ENCODE measurements around the gene KDM2B. TPM values are rescaled to one million over a fixed set of nuclear protein-coding genes. Genes with fewer than 3 reads are reported as not detected.

KDM2B gene
- total and polyA plus RNA-seq, 10 of the 15 experiments (the other 5 are each of a cell fraction or from before 2014, with no cell fraction given) = 13.6 to 124 (median 40.4) TPM

- SMC1A ChIA-PET (ENCODE audit: uncharacterized antibody, unreplicated experiment) = interaction anchor here (0.6 to 2.2 kb wide), 3 partner anchors 20 to 51 kb away, joined by 3 to 5 read pairs (median 4); partner anchors contain the start of gene ANAPC5
- H3K4me2 ChIP-seq (ENCODE audit: control insufficient read depth, insufficient read depth) = no peak overlapping the region
- H3K9me3 ChIP-seq (replicated peaks; ENCODE audit: control insufficient read depth, insufficient read depth, low read length) = no peaks in the 10 kb centered on the region
- no peak overlapping the region for H3K27ac ChIP-seq (ENCODE audit: control insufficient read depth, insufficient read depth)
- POLR2A ChIA-PET = interaction anchor here (0.5 to 0.7 kb wide), 3 partner anchors 22 to 1202 kb away, joined by 4 to 6 read pairs (median 4); no protein-coding TSS in a partner anchor
- DNase-seq (ENCODE audit: low read depth, low spot score) (no peak), ATAC-seq (no peak), FAIRE-seq (no peak)
- intact Hi-C loops (cut with micrococcal nuclease; ENCODE audit: unreplicated experiment) (loop anchor here (5.0 kb wide), 1 partner anchor 71 kb away; no protein-coding TSS in a partner anchor), in situ Hi-C loops (cut with MboI) (no loop called here)
- no peaks in the 10 kb centered on the region; the same call in 1 of the 2 replicates for H3K4me1 ChIP-seq (ENCODE audit: control insufficient read depth, insufficient read depth, low read length)
- 97% methylated on average over 4 of the region's 5 CpGs for WGBS (ENCODE audit: insufficient coverage, insufficient replicate concordance, low lambda C conversion rate, missing lambda C conversion rate)
- H3K4me3 ChIP-seq = no peak overlapping the region
- H4K20me1 ChIP-seq (ENCODE audit: control insufficient read depth, insufficient read depth) = no peaks in the 10 kb centered on the region; the same call in 1 of the 2 replicates
- H3K36me3 ChIP-seq (ENCODE audit: control insufficient read depth in 2 of 2, insufficient read depth in 2 of 2, low read length in 1 of 2) = peaks cover 0 to 17% of the 10 kb centered on the region in 2 experiments
- RAD21 ChIA-PET (ENCODE audit: unreplicated experiment) = no interaction called here
- no TSS peak for BruUV-seq (replicated peaks)
- CTCF ChIA-PET = interaction anchor here (0.6 to 1.7 kb wide), 5 partner anchors 22 to 1089 kb away, joined by 3 to 7 read pairs (median 4); no protein-coding TSS in a partner anchor
- H3K27me3 ChIP-seq (replicated peaks in 1 of 2; ENCODE audit: control insufficient read depth in 2 of 2, insufficient read depth in 2 of 2, low read length in 1 of 2) = no peaks in the 10 kb centered on the region
- no peak overlapping the region for H3K9ac ChIP-seq (ENCODE audit: control insufficient read depth, insufficient read depth, low read length)
- H2AFZ ChIP-seq (ENCODE audit: control insufficient read depth, low read depth, low read length) = no peak overlapping the region
- peaks cover 72% of the 10 kb centered on the region for H3K79me2 ChIP-seq (ENCODE audit: control insufficient read depth, insufficient read depth, low read length)
- no peak for TF ChIP-seq ATF2 (IDR thresholded peaks at IDR 0.05; ENCODE audit: low read length)
- TF ChIP-seq ZBTB11 (CRISPR knock-in tag; IDR thresholded peaks at IDR 0.05) = no peak
- no peak for TF ChIP-seq PRDM15 (CRISPR knock-in tag; IDR thresholded peaks at IDR 0.05)
- no peak for TF ChIP-seq KDM1A (IDR thresholded peaks at IDR 0.05; ENCODE audit: borderline replicate concordance)
- no peak for TF ChIP-seq NFYA (IDR thresholded peaks at IDR 0.05; ENCODE audit: borderline replicate concordance, low read depth, low read length)
- no peak for TF ChIP-seq RELB (IDR thresholded peaks at IDR 0.05; ENCODE audit: low read depth)
- TF ChIP-seq POLR2AphosphoS5 (IDR thresholded peaks at IDR 0.05; ENCODE audit: low read length) = no peak
- no peak for TF ChIP-seq HDAC2 (IDR thresholded peaks at IDR 0.05)
- no peak for TF ChIP-seq MLLT1 (IDR thresholded peaks at IDR 0.05)
- no peak for TF ChIP-seq TAF1 (IDR thresholded peaks at IDR 0.05; ENCODE audit: borderline replicate concordance, low read depth, low read length)
- TF ChIP-seq MEF2B (IDR thresholded peaks at IDR 0.05; ENCODE audit: partially characterized antibody, poor library complexity, severe bottlenecking) = no peak
- TF ChIP-seq RB1 (IDR thresholded peaks at IDR 0.05; ENCODE audit: borderline replicate concordance) = no peak
Measured at GRCh38 chr12:121403721-121404120, 177.1 kb downstream of the KDM2B start.

Measured in GM12878 (cell line).